Vagina (tissue), 2 donors: ENCODE measurements around the gene BTBD8.

Experiments
- POLR2A ChIP-seq, 2 donors: fragments of 450-650 bp; IDR thresholded peaks; one replicate each; pipeline ENCODE4 v1.6.1; 2017; ENCODE audit warnings: antibody characterized with exemption in 2 of 2, mild to moderate bottlenecking in 2 of 2, moderate library complexity in 2 of 2
- TF ChIP-seq, protein P1 (sequence below), 3 experiments: fragments of 450-650 bp in 2 of 3; fragments of 200-600 bp in 1 of 3; sonication (generic) in 1 of 3; IDR thresholded peaks; one replicate each; pipeline ENCODE4 v1.5.1; 2017 to 2019; ENCODE audit warnings: antibody characterized with exemption in 3 of 3, mild to moderate bottlenecking in 2 of 3, moderate library complexity in 2 of 3

DNA sequence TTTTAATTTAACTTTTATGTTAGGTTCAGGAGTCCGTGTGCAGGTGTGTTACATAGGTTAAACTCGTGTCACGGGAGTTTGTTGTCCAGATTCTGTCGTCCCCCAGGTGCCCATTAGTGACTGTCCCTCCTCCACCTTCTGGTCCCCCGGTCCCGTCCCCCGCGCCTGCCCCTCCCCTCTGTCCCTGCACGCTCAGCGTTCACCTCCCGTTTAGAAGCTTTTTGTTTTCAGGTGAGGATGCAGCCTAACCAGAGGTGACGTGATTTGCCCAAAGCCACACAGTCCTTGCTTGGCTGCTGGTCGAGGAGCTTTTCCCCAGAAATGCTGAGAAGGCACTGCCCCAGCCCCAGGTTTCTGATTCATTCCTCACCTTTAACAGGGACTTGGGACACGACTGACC, 138.4 kb downstream of the BTBD8 start:
- no peak for TF ChIP-seq POLR2A (IDR thresholded peaks at IDR 0.05)
- TF ChIP-seq, protein P1, sequence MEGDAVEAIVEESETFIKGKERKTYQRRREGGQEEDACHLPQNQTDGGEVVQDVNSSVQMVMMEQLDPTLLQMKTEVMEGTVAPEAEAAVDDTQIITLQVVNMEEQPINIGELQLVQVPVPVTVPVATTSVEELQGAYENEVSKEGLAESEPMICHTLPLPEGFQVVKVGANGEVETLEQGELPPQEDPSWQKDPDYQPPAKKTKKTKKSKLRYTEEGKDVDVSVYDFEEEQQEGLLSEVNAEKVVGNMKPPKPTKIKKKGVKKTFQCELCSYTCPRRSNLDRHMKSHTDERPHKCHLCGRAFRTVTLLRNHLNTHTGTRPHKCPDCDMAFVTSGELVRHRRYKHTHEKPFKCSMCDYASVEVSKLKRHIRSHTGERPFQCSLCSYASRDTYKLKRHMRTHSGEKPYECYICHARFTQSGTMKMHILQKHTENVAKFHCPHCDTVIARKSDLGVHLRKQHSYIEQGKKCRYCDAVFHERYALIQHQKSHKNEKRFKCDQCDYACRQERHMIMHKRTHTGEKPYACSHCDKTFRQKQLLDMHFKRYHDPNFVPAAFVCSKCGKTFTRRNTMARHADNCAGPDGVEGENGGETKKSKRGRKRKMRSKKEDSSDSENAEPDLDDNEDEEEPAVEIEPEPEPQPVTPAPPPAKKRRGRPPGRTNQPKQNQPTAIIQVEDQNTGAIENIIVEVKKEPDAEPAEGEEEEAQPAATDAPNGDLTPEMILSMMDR (IDR thresholded peaks at IDR 0.05): no peak
